ENCODE measurements around the gene RASAL1.

DNA sequence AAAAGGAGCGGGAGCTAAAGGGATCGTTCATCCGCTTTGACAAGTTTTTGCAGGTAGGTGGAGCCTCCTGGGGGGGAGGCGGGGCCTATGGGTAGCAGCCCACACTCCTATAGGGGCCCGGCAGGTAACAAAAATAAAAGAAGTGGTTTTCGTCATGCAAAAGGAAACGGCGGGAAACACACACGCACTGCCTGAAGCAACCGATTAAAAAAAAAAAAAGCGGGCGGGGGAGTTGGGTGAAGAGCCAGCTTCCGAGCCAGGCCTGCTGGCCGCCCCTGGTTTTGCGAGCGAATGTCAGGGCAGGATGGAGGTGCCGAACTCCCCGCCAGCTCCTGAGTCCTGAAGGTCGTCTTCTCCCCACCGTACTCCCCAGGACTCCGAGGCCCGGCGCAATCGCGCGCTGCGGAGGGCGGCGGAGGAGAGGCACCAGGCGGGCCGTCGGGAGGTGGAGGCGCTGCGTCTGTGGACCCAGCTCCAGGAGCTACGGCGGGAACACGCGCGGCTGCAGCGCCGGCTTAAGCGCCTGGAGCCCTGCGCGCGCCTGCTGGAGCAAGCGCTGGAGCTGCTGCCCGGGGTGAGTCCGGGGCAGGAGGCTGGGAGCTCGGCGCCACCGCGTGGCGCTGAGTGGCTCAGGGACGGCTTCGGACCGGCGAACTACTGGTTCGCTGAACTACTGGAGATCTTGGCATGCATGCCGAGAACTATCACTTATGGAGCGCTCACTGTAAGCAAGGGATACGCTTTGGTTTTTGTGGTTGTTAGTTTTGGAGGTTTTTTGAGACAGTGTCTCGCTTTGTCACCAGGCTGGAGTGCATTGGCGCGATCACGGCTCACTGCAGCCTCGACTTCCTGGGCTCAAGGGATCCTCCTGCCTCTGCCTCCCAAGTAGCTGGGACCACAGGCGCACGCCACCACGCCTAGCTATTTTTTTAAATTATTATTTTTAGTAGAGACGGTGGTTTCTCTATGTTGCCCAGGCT lies 17.6 kb upstream of the RASAL1 start:
- TF ChIP-seq CEBPB (IDR thresholded peaks at IDR 0.05), result no peak
- no peak; the same call in 1 of the 2 replicates for TF ChIP-seq EP300 (IDR thresholded peaks at IDR 0.05; ENCODE audit: borderline replicate concordance)
- peak; percentile 83 for TF ChIP-seq RAD21 (IDR thresholded peaks at IDR 0.05; ENCODE audit: low read depth)

All from Ishikawa (cell line).